Measurements from ENCODE around the gene CYP4F2. TPM values are rescaled to one million over a fixed set of nuclear protein-coding genes. Genes with fewer than 3 reads are reported as not detected.
"Not testable (repeated sequence)": the region's sequence is repeated elsewhere in the genome, so short reads cannot be mapped to it uniquely, and the experiment has no call there.

The CYP4F2 gene
- total RNA-seq, 2 donors from 2014 or later, result 16.4 to 22.5 TPM

GRCh38 chr19:15913830-15914229, 16.0 kb upstream of the CYP4F2 start:
- Histone ChIP-seq H3K27ac (no peak overlapping the region), H3K36me3 (no peaks in the 10 kb centered on the region), H3K27me3 (replicated peaks; ENCODE audit: insufficient read depth) (no peaks in the 10 kb centered on the region), H3K4me1 (replicated peaks) (no peaks in the 10 kb centered on the region), H3K4me3 (no peak overlapping the region), H3K9me3 (no peaks in the 10 kb centered on the region)
- intact Hi-C loops (cut with DNase I), result no loop called here
- TF ChIP-seq POLR2A (IDR thresholded peaks at IDR 0.05) (no peak), CTCF (IDR thresholded peaks at IDR 0.05) (no peak), POLR2AphosphoS5 (IDR thresholded peaks at IDR 0.05) (no peak)
- 94% methylated on average over 8 of the region's 8 CpGs for WGBS
- DNase-seq (ENCODE audit: low spot score), result no peak

- WGBS, result 75% methylated on average over 6 of the region's 6 CpGs
- H3K27me3 ChIP-seq (replicated peaks; ENCODE audit: insufficient read depth), result no peaks in the 10 kb centered on the region
- no peaks in the 10 kb centered on the region for H3K4me1 ChIP-seq (replicated peaks)
- H3K27ac ChIP-seq, result no peak overlapping the region
- TF ChIP-seq POLR2A (IDR thresholded peaks at IDR 0.05) (no peak), CTCF (IDR thresholded peaks at IDR 0.05) (no peak), POLR2AphosphoS5 (IDR thresholded peaks at IDR 0.05) (no peak)
- H3K4me3 ChIP-seq, result no peak overlapping the region
- no peaks in the 10 kb centered on the region for H3K9me3 ChIP-seq
- no peak for DNase-seq (ENCODE audit: low spot score)
- H3K36me3 ChIP-seq, result no peaks in the 10 kb centered on the region
- intact Hi-C loops (cut with DNase I), result no loop called here
Measured at GRCh38 chr19:15913384-15913783, 15.5 kb upstream of the CYP4F2 start.

- peak overlapping the region; percentile 47 to 67 for H3K27ac ChIP-seq
- peak; percentile 35 for DNase-seq (ENCODE audit: low spot score)
- H3K36me3 ChIP-seq, result no peaks in the 10 kb centered on the region
- WGBS, result 2% methylated on average over 44 of the region's 44 CpGs
- H3K4me1 ChIP-seq (replicated peaks), result no peaks in the 10 kb centered on the region
- peak overlapping the region; percentile 1 to 16 for H3K4me3 ChIP-seq
- intact Hi-C loops (cut with DNase I), result no loop called here
- TF ChIP-seq POLR2AphosphoS5 (IDR thresholded peaks at IDR 0.05) (no peak), CTCF (IDR thresholded peaks at IDR 0.05) (peak in 3 of 4 experiments; percentile 26 to 47 (median 28))
- H3K9me3 ChIP-seq, result no peaks in the 10 kb centered on the region
- no peaks in the 10 kb centered on the region for H3K27me3 ChIP-seq (replicated peaks; ENCODE audit: insufficient read depth)
Measured at GRCh38 chr19:15911599-15912235, 13.8 kb upstream of the CYP4F2 start.

DNA sequence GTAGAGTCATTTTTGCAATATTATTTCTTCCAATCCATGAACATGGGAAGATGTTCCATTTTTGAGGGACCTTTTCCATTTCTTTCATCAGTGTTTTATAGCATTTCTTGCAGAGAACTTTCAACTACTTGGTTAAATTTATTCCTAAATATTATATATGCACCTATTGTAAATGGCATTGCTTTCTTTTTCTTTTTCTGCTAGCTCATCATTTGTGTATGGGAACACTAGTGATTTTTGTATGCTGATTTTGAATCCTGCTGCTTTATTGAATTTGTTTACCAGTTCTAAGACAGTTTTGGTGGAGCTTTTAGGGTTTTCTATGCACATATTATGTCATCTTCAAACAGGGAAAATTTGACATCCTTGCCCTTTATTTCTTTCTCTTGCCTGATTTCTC, 7.2 kb upstream of the CYP4F2 start:
- H3K36me3 ChIP-seq, result no peaks in the 10 kb centered on the region
- peak overlapping the region in 1 of 2 donors; percentile 36 for H3K4me3 ChIP-seq
- TF ChIP-seq CTCF (IDR thresholded peaks at IDR 0.05) (no peak), POLR2A (IDR thresholded peaks at IDR 0.05) (no peak), POLR2AphosphoS5 (IDR thresholded peaks at IDR 0.05) (no peak)
- intact Hi-C loops (cut with DNase I), result no loop called here
- H3K27me3 ChIP-seq (replicated peaks; ENCODE audit: insufficient read depth), result no peaks in the 10 kb centered on the region
- H3K4me1 ChIP-seq (replicated peaks), result no peaks in the 10 kb centered on the region
- peak overlapping the region in 1 of 2 donors; percentile 15 for H3K27ac ChIP-seq
- DNase-seq (ENCODE audit: low spot score), result no peak
- no peaks in the 10 kb centered on the region for H3K9me3 ChIP-seq

- H3K36me3 ChIP-seq, result not testable (repeated sequence)
- WGBS, result 90% methylated on average over 29 of the region's 29 CpGs
Measured at GRCh38 chr19:15902898-15903297, 5.0 kb upstream of the CYP4F2 start.

More at GRCh38 chr19:15902898-15903297, 5.0 kb upstream of the CYP4F2 start:
- H3K4me1 ChIP-seq (replicated peaks); DNase-seq (ENCODE audit: low spot score); intact Hi-C loops (cut with DNase I); H3K27me3 ChIP-seq (replicated peaks; ENCODE audit: insufficient read depth); H3K9me3 ChIP-seq: not testable (repeated sequence)
- Histone ChIP-seq H3K4me3 (peak overlapping the region; percentile 20 to 36), H3K27ac (peak overlapping the region in 1 of 2 donors; percentile 57)
